ENCODE data around the gene ST6GAL1. TPM values are rescaled to one million over a fixed set of nuclear protein-coding genes. Genes with fewer than 3 reads are reported as not detected.
"Not testable (repeated sequence)": the region's sequence is repeated elsewhere in the genome, so short reads cannot be mapped to it uniquely, and the experiment has no call there.

ST6GAL1 gene
- total RNA-seq, 1 donor from 2014 or later, result 72.7 TPM

GRCh38 chr3:187002915-187003314 is 72.6 kb downstream of the ST6GAL1 start:
- TF ChIP-seq, protein P1, sequence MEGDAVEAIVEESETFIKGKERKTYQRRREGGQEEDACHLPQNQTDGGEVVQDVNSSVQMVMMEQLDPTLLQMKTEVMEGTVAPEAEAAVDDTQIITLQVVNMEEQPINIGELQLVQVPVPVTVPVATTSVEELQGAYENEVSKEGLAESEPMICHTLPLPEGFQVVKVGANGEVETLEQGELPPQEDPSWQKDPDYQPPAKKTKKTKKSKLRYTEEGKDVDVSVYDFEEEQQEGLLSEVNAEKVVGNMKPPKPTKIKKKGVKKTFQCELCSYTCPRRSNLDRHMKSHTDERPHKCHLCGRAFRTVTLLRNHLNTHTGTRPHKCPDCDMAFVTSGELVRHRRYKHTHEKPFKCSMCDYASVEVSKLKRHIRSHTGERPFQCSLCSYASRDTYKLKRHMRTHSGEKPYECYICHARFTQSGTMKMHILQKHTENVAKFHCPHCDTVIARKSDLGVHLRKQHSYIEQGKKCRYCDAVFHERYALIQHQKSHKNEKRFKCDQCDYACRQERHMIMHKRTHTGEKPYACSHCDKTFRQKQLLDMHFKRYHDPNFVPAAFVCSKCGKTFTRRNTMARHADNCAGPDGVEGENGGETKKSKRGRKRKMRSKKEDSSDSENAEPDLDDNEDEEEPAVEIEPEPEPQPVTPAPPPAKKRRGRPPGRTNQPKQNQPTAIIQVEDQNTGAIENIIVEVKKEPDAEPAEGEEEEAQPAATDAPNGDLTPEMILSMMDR (IDR thresholded peaks at IDR 0.05), result no peak
- intact Hi-C loops (cut with DNase I), result no loop called here
- DNase-seq, result no peak
- H3K36me3 ChIP-seq, result no peaks in the 10 kb centered on the region
- no peak overlapping the region for H3K4me3 ChIP-seq
- ATAC-seq, result no peak
- H3K27me3 ChIP-seq (ENCODE audit: low read depth), result no peaks in the 10 kb centered on the region
- H3K4me1 ChIP-seq, result peaks cover 13% of the 10 kb centered on the region
- no peaks in the 10 kb centered on the region for H3K9me3 ChIP-seq
- H3K27ac ChIP-seq, result no peak overlapping the region

GRCh38 chr3:187005827-187006481 is 75.6 kb downstream of the ST6GAL1 start:
- H3K27ac ChIP-seq, result no peak overlapping the region
- intact Hi-C loops (cut with DNase I), result no loop called here

DNA sequence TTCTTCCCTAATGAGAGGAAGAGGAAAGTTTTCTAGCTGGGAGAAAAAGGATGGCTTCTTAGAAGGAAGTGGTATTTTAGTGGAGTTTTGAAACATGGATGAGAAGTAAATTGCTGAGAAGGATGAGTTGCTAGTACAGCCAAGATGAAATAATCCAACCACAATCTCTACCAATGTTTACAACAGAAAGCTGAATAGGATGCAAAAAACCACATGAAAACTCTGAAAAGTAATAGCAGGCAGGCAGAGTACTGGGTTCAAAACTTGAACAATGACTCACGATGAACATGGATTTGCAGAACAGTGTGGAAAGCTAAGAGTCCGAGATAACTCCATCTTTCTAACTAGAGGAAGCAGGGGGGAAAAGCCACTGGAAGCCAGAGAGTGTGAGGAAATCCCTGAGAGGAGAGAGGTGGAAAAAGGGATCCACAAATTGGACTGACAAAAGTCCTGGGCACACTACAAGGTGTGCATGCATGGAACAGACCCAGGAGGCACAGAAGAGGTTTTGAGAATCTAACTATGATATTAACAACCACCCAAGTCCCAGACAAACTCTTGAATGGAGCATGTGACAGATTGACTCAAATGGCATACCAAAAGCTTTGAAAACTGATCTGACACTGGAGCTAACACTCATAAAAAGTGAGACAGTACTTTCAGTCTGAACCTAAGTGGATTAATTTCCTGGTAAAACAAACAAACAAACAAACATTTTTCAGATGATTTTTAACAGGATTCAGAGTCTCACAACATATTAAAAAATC is 76.7 kb downstream of the ST6GAL1 start:
- no peaks in the 10 kb centered on the region for H3K27me3 ChIP-seq (ENCODE audit: low read depth)
- intact Hi-C loops (cut with DNase I), result no loop called here

More at GRCh38 chr3:187005827-187006481, 75.6 kb downstream of the ST6GAL1 start:
- H3K4me1 ChIP-seq, result peaks cover 13% of the 10 kb centered on the region
- TF ChIP-seq, protein P1 (IDR thresholded peaks at IDR 0.05), result no peak
- no peaks in the 10 kb centered on the region for H3K36me3 ChIP-seq
- ATAC-seq (no peak), DNase-seq (no peak)
- H3K4me3 ChIP-seq, result no peak overlapping the region
- H3K9me3 ChIP-seq, result peaks cover 5% of the 10 kb centered on the region
- no peaks in the 10 kb centered on the region for H3K27me3 ChIP-seq (ENCODE audit: low read depth)

DNA sequence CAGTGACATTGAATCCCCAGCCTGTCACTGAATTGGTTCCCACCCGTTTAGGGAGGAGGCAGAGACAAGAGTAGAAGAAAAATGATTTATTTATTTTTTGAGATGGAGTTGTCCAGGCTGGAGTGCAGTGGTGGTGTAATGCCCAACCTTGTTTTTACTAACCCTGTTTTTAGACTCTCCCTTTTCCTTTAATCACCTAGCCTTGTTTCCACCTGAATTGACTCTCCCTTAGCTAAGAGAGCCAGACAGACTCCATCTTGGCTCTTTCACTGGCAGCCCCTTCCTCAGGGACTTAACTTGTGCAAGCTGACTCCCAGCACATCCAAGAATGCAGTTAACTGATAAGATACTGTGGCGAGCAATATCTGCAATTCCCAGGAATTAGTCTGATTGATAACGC is 80.1 kb downstream of the ST6GAL1 start:
- H3K27ac ChIP-seq; H3K9me3 ChIP-seq; H3K27me3 ChIP-seq (ENCODE audit: low read depth); ATAC-seq; H3K36me3 ChIP-seq; intact Hi-C loops (cut with DNase I); DNase-seq; H3K4me3 ChIP-seq: not testable (repeated sequence)
- H3K4me1 ChIP-seq, result peaks cover 54% of the 10 kb centered on the region

More for the DNA sequence above, 76.7 kb downstream of the ST6GAL1 start:
- peaks cover 21% of the 10 kb centered on the region for H3K4me1 ChIP-seq
- TF ChIP-seq, protein P1 (IDR thresholded peaks at IDR 0.05), result no peak
- DNase-seq, result no peak
- H3K9me3 ChIP-seq, result peaks cover 5% of the 10 kb centered on the region
- no peak for ATAC-seq
- no peaks in the 10 kb centered on the region for H3K36me3 ChIP-seq
- H3K27ac ChIP-seq, result no peak overlapping the region
- no peak overlapping the region for H3K4me3 ChIP-seq

- H3K27ac ChIP-seq, result peak overlapping the region; percentile 49
Measured at GRCh38 chr3:187011915-187012314, 81.6 kb downstream of the ST6GAL1 start.

More at GRCh38 chr3:187011915-187012314, 81.6 kb downstream of the ST6GAL1 start:
- H3K27me3 ChIP-seq (ENCODE audit: low read depth), result no peaks in the 10 kb centered on the region
- no peak overlapping the region for H3K4me3 ChIP-seq
- intact Hi-C loops (cut with DNase I), result no loop called here
- ATAC-seq (peak; percentile 27 to 59), DNase-seq (no peak)
- no peaks in the 10 kb centered on the region for H3K36me3 ChIP-seq
- H3K9me3 ChIP-seq, result peaks cover 5% of the 10 kb centered on the region
- H3K4me1 ChIP-seq, result peaks cover 54% of the 10 kb centered on the region
- TF ChIP-seq, protein P1 (IDR thresholded peaks at IDR 0.05), result no peak
